CD8-positive, alpha-beta memory T cell (primary cell): ENCODE measurements around the gene CNTROB. TPM values are rescaled to one million over a fixed set of nuclear protein-coding genes. Genes with fewer than 3 reads are reported as not detected.

Source experiments
- CTCF ChIA-PET: fragments of 350-600 bp; sonication (Branson Sonifier 250); formaldehyde crosslinking; loops from one replicate; lab custom pipeline; 2021; ENCODE audit warnings: antibody characterized with exemption; lab: Charles Lee
- POLR2A ChIA-PET: fragments of 350-600 bp; sonication (Branson Sonifier 250); formaldehyde crosslinking; loops from one replicate; lab custom pipeline; 2021; ENCODE audit warnings: antibody characterized with exemption; lab: Charles Lee
- DNase-seq, 5 donors: peaks; one replicate each; pipeline versions ENCODE4 v3.0.0 to v3.0.0-alpha.2; 2020 to 2022; ENCODE audit warnings: mixed read lengths in 1 of 5
- H3K27ac ChIP-seq: one replicate; pipeline ENCODE4 v1.7.0; 2013; ENCODE audit warnings: low read depth, mild to moderate bottlenecking, low read length, moderate library complexity
- H3K27me3 ChIP-seq: 2 replicates; pipeline ENCODE4 v1.7.0; 2013; ENCODE audit warnings: low read length, mild to moderate bottlenecking; ENCODE audit not compliant: insufficient read depth, poor library complexity, severe bottlenecking
- H3K36me3 ChIP-seq: 2 replicates; pipeline ENCODE4 v1.7.0; 2013; ENCODE audit warnings: mild to moderate bottlenecking, low read length, moderate library complexity; ENCODE audit not compliant: insufficient read depth
- H3K4me1 ChIP-seq: 2 replicates; pipeline ENCODE4 v1.7.0; 2013; ENCODE audit warnings: mild to moderate bottlenecking, low read length, moderate library complexity; ENCODE audit not compliant: insufficient read depth
- H3K4me3 ChIP-seq: 2 replicates; pipeline ENCODE4 v1.7.0; 2013; ENCODE audit warnings: mild to moderate bottlenecking, low read length
- H3K9me3 ChIP-seq: 2 replicates; pipeline ENCODE4 v1.7.0; 2013; ENCODE audit warnings: mild to moderate bottlenecking, low read length
- H3K27ac Mint-ChIP-seq, 8 donors: one replicate each; pipeline ENCODE4 v1.8.0; 2020 to 2021; ENCODE audit warnings: mixed read lengths in 8 of 8, mild to moderate bottlenecking in 6 of 8, inconsistent platforms in 3 of 8, moderate library complexity in 3 of 8
- H3K27me3 Mint-ChIP-seq, 2 donors: one replicate each; pipeline ENCODE4 v1.8.0; 2020 to 2021; ENCODE audit warnings: mixed read lengths in 2 of 2, mild to moderate bottlenecking in 1 of 2, moderate library complexity in 1 of 2
- H3K36me3 Mint-ChIP-seq, 3 donors: one replicate each; pipeline ENCODE4 v1.8.0; 2020 to 2021; ENCODE audit warnings: mixed read lengths in 3 of 3, inconsistent platforms in 1 of 3, mild to moderate bottlenecking in 1 of 3
- H3K4me1 Mint-ChIP-seq, 3 donors: one replicate each; pipeline ENCODE4 v1.8.0; 2020 to 2021; ENCODE audit warnings: mixed read lengths in 3 of 3, inconsistent platforms in 1 of 3, mild to moderate bottlenecking in 1 of 3
- H3K4me3 Mint-ChIP-seq, 7 donors: one replicate each; pipeline ENCODE4 v1.8.0; 2020 to 2021; ENCODE audit warnings: mixed read lengths in 7 of 7, mild to moderate bottlenecking in 6 of 7, moderate library complexity in 4 of 7, inconsistent platforms in 2 of 7
- H3K9me3 Mint-ChIP-seq, 5 donors: one replicate each; pipeline ENCODE4 v1.8.0; 2020 to 2022; ENCODE audit warnings: mixed read lengths in 5 of 5, mild to moderate bottlenecking in 3 of 5, moderate library complexity in 2 of 5, inconsistent platforms in 1 of 5
- polyA plus RNA-seq: library from polyadenylated mRNA; unstranded; fragments of 300-500 nt; fragmentation: Illumina TruSeq; gene quantifications from one replicate; pipeline ENCODE4 v1.2.3, GENCODE V29; 2021
- total RNA-seq, 2 experiments: library from RNA; stranded (reverse); gene quantifications; one replicate each; pipeline ENCODE4 v1.2.3, GENCODE V29; 2021

Gene CNTROB, protein sequence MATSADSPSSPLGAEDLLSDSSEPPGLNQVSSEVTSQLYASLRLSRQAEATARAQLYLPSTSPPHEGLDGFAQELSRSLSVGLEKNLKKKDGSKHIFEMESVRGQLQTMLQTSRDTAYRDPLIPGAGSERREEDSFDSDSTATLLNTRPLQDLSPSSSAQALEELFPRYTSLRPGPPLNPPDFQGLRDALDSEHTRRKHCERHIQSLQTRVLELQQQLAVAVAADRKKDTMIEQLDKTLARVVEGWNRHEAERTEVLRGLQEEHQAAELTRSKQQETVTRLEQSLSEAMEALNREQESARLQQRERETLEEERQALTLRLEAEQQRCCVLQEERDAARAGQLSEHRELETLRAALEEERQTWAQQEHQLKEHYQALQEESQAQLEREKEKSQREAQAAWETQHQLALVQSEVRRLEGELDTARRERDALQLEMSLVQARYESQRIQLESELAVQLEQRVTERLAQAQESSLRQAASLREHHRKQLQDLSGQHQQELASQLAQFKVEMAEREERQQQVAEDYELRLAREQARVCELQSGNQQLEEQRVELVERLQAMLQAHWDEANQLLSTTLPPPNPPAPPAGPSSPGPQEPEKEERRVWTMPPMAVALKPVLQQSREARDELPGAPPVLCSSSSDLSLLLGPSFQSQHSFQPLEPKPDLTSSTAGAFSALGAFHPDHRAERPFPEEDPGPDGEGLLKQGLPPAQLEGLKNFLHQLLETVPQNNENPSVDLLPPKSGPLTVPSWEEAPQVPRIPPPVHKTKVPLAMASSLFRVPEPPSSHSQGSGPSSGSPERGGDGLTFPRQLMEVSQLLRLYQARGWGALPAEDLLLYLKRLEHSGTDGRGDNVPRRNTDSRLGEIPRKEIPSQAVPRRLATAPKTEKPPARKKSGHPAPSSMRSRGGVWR
- total RNA-seq (10 to 100 TPM; 44.3 to 46.8 TPM), polyA plus RNA-seq (12.0 TPM)

DNA sequence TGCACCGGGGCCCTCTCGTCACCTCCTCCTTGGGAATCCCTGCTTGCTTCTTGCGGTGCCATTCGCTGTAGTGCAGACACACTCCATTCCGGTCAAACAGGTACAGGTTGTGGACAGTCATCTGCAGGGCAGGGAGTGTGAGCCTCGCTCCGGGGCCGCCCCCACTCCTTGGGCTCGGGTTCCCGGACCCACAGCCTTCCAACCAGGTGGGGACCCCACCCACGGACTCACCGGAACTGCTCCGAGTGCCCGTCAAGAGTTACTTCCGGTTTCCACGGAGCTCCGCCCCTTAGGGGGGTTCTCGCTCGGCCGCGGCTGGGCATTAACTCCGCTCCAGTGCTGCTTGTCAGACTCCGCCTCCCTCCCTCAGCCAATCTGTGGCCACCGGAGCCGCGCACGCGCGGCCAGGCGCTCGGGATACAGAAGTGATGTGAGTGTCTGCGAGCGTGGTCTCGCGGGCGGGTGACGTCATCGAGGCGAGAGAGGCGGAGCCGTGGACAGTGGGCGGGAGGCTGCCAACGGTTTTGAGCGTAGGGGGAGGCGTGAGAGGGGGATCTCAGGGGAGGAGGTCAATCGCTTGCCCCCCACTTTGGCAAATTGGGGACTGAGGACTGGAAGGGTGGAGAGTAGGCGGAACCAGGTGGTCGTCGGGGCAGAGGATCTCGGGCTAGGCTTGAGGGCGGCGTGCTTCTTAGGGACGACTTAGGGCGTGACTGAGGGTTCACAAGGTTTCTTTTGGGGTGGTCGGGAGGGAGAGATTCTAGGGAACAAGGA lies at the start of gene CNTROB, which contains the start of gene TRAPPC1:
TSS of gene CNTROB (plus strand) at position 498 of the 774 bp plus-strand sequence. CDS start 874 bp downstream, outside the sequence.
TSS of gene TRAPPC1 (minus strand) at position 238 of the 774 bp plus-strand sequence. CDS start at position 121, 117 bp downstream.
- peak; percentile 99 to 100 (median 99) for DNase-seq
- Histone ChIP-seq H3K27ac (peak within 1 kb of the TSS; percentile 92), H3K36me3 (peaks cover 11% of the 10 kb centered on the region), H3K27me3 (no peaks in the 10 kb centered on the region), H3K9me3 (no peaks in the 10 kb centered on the region), H3K4me1 (peaks cover 34% of the 10 kb centered on the region), H3K4me3 (peak within 1 kb of the TSS; percentile 97)
- CTCF ChIA-PET: interaction anchor here (1.1 to 6.9 kb wide), 12 partner anchors 8 to 188 kb away, joined by 3 to 34 read pairs (median 4); partner anchors contain the start of gene RNF227
- Mint-ChIP-seq H3K27me3 (peaks cover 0 to 2% of the 10 kb centered on the region in 2 donors), H3K9me3 (no peaks in the 10 kb centered on the region), H3K4me1 (peaks cover 43 to 59% (median 54%) of the 10 kb centered on the region in 3 donors), H3K27ac (peak within 1 kb of the TSS; percentile 74 to 99 (median 98)), H3K4me3 (peak within 1 kb of the TSS; percentile 88 to 99 (median 96)), H3K36me3 (peaks cover 0 to 38% (median 8%) of the 10 kb centered on the region in 3 donors)
- POLR2A ChIA-PET: interaction anchor here (0.6 to 3.2 kb wide), 6 partner anchors 16 to 185 kb away, joined by 3 to 15 read pairs (median 4); partner anchors contain the start of genes NAA38 and RNF227

DNA sequence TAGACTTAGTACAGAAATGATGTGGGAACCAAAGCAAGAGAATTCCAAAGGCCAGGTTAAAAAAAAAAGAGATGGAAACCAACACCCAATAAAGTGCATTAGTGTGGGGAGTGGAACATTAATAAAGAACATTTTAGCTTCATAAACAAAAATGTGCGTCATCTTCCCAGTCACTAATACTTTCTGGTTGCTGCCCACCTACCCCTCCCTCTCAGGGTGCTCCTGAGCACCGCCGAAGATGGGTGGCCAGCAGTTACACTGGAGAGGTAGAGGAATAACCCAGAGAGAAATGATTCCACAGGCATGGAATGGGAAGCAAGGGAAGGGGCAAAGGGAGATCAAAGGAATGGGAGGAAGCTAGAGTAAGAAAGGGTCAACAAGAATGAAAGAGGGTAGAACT lies 49.4 kb upstream of the CNTROB start:
- Histone ChIP-seq H3K4me3 (no peak overlapping the region), H3K27ac (no peak overlapping the region), H3K4me1 (peaks cover 53% of the 10 kb centered on the region), H3K27me3 (no peaks in the 10 kb centered on the region), H3K9me3 (no peaks in the 10 kb centered on the region), H3K36me3 (peaks cover 4% of the 10 kb centered on the region)
- H3K4me1 Mint-ChIP-seq: peaks cover 4 to 11% (median 6%) of the 10 kb centered on the region in 3 donors
- ChIA-PET POLR2A (interaction anchor here (1.9 kb wide), 1 partner anchor 25 kb away, joined by 7 read pairs; the partner anchor contains the start of gene NAA38), CTCF (interaction anchor here (0.8 to 1.3 kb wide), 3 partner anchors 19 to 51 kb away, joined by 3 to 4 read pairs (median 3); no protein-coding TSS in a partner anchor)
- DNase-seq: no peak
- peaks cover 0 to 2% (median 0%) of the 10 kb centered on the region in 5 donors for H3K9me3 Mint-ChIP-seq
- no peak overlapping the region for H3K4me3 Mint-ChIP-seq
- H3K27ac Mint-ChIP-seq: no peak overlapping the region
- H3K27me3 Mint-ChIP-seq: peaks cover 0 to 3% of the 10 kb centered on the region in 2 donors
- H3K36me3 Mint-ChIP-seq: peaks cover 0 to 13% (median 0%) of the 10 kb centered on the region in 3 donors

DNA sequence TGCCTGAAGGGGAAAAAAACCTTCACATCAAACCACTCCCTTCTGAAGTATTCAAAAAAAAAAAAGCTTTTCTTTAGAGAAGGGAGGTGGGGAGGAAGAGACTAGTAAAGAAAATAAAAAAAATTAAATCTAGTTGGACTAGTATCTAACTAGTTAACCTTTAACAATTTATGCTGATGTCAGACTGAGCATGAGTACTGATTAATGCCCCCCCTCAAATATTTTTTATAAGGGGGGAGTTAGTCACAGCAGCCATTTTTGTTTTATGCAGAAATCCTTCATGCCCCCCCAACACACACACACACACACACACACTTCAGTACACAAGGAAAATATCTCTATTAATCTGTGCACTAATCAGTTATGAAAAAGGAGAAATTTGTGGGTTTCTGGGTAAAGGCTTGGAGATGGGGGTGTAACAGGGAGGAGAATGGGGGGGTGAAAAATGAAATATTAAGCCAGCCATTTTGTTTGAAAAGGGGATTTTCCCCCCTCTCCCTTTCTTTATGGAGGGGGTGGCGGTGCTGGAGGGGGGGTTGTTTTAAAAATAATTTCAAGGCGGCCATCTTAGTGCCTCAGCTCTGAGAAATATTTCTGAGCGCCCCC lies 48.1 kb upstream of the CNTROB start:
- H3K27ac Mint-ChIP-seq: peak overlapping the region in 6 of 8 donors; percentile 39 to 88 (median 80)
- ChIA-PET POLR2A (interaction anchor here (0.9 to 1.9 kb wide), 3 partner anchors 12 to 27 kb away, joined by 3 to 7 read pairs (median 4); partner anchors contain the start of gene NAA38), CTCF (interaction anchor here (0.6 to 1.3 kb wide), 3 partner anchors 21 to 52 kb away, joined by 3 to 4 read pairs (median 4); no protein-coding TSS in a partner anchor)
- Histone ChIP-seq H3K9me3 (no peaks in the 10 kb centered on the region), H3K27me3 (no peaks in the 10 kb centered on the region), H3K4me3 (peak overlapping the region; percentile 49), H3K27ac (no peak overlapping the region), H3K4me1 (peaks cover 62% of the 10 kb centered on the region), H3K36me3 (peaks cover 4% of the 10 kb centered on the region)
- DNase-seq: peak in 4 of 5 donors; percentile 16 to 57 (median 40)
- H3K4me1 Mint-ChIP-seq: peaks cover 4 to 11% (median 6%) of the 10 kb centered on the region in 3 donors
- peaks cover 0 to 2% (median 0%) of the 10 kb centered on the region in 5 donors for H3K9me3 Mint-ChIP-seq
- peaks cover 0 to 12% (median 0%) of the 10 kb centered on the region in 3 donors for H3K36me3 Mint-ChIP-seq
- H3K4me3 Mint-ChIP-seq: peak overlapping the region; percentile 67 to 88 (median 81)
- peaks cover 0 to 3% of the 10 kb centered on the region in 2 donors for H3K27me3 Mint-ChIP-seq

DNA sequence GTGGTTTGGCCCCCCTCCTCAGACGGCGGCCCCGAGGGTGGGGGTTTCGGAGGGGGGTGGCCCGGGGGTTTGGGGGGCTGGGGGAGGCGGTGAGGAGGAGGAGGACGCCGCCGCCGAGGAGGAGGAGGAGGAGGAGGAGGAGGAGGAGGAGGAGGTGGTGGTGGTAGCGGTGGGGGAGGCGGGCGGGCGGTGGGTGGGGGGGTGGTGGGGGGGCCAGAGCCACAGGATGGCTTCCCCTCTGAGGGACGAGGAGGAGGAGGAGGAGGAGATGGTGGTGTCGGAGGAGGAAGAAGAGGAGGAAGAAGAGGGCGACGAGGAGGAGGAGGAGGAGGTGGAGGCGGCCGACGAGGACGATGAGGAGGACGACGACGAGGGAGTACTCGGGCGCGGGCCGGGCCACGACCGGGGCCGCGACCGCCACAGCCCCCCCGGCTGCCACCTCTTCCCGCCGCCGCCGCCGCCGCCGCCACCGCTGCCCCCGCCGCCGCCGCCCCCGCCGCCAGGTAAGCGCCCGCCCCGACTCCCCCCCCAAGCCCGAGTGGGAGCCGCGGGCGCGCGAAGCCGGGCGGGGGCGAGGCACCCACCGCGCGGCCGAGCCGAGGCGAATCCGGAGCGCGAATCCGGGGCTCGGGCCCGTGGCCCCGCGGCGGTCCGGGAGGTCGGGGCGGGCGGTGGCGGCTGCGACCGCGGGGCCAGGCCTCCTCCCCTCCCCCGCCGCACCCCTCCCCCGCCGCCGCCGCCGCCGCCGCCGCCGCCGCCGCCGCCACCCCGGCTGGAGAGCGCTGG lies 47.2 kb upstream of the CNTROB start:
- no peaks in the 10 kb centered on the region for H3K27me3 ChIP-seq
- Mint-ChIP-seq H3K9me3 (peaks cover 0 to 2% (median 0%) of the 10 kb centered on the region in 5 donors), H3K36me3 (peaks cover 0 to 12% (median 0%) of the 10 kb centered on the region in 3 donors), H3K4me3 (peak overlapping the region; percentile 15 to 91 (median 80)), H3K27me3 (peaks cover 0 to 3% of the 10 kb centered on the region in 2 donors), H3K4me1 (peaks cover 4 to 16% (median 6%) of the 10 kb centered on the region in 3 donors), H3K27ac (peak overlapping the region in 4 of 8 donors; percentile 10 to 82 (median 60))
- peaks cover 70% of the 10 kb centered on the region for H3K4me1 ChIP-seq
- no peaks in the 10 kb centered on the region for H3K9me3 ChIP-seq
- ChIA-PET CTCF (interaction anchor here (1.5 to 1.9 kb wide), 2 partner anchors 15 to 28 kb away, joined by 5 to 6 read pairs; partner anchors contain the start of genes CYB5D1 and NAA38), POLR2A (interaction anchor here (0.6 to 1.9 kb wide), 6 partner anchors 15 to 50 kb away, joined by 4 to 11 read pairs (median 6); partner anchors contain the start of genes CYB5D1 and NAA38)
- H3K36me3 ChIP-seq: peaks cover 8% of the 10 kb centered on the region
- H3K4me3 ChIP-seq: no peak overlapping the region
- H3K27ac ChIP-seq: no peak overlapping the region
- peak; percentile 37 to 66 (median 45) for DNase-seq

DNA sequence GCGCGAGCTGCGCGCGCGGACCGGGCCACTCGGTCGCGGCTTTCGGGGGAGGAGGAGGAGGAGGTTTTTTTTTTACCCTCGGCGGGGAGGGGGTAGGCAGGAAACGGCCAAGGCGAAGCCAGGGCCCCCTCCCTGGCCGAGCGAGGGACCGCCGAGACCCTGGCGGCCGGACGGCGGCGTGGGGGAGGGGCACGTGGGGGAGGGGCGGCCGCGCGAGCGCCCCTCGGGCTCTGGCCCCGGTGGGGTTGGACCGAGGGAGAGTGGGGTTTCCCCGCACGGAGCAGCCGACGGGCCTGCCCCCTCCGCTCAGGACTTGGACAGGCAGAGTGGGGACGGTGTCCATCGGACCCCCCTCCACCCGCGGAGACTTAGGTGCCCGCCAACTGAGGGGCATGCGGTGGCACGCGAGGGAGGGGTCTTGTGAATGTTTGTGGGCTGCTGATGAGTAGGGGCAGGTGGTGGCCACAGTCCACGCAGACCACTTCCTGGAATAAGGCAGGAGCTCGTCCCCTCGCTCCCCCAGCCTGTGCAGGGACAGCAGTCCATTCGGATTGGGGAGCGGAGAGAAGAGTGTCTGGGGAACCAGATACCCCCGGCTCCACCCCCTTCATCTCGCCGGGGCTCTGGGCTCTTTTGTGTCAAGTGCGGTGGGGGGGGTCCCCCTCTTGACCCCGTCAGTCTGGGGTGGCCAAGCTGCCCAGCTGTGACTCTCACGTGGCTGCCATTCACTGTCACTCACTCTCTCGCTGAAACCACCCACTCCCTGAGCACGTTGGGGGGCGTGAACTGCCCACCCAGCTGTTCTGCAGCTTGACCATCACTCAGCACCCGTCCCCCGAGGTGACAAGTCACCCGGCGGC lies 46.4 kb upstream of the CNTROB start:
- H3K27me3 Mint-ChIP-seq: peaks cover 0 to 3% of the 10 kb centered on the region in 2 donors
- POLR2A ChIA-PET: interaction anchor here (0.6 to 1.8 kb wide), 7 partner anchors 22 to 51 kb away, joined by 3 to 11 read pairs (median 5); partner anchors contain the start of genes CNTROB, CYB5D1 and NAA38
- Histone ChIP-seq H3K4me1 (peaks cover 63% of the 10 kb centered on the region), H3K27ac (peak overlapping the region; percentile 79), H3K36me3 (peaks cover 16% of the 10 kb centered on the region), H3K4me3 (peak overlapping the region; percentile 85), H3K27me3 (no peaks in the 10 kb centered on the region), H3K9me3 (no peaks in the 10 kb centered on the region)
- peak; percentile 24 to 71 (median 38) for DNase-seq
- peaks cover 0 to 20% (median 3%) of the 10 kb centered on the region in 3 donors for H3K36me3 Mint-ChIP-seq
- H3K27ac Mint-ChIP-seq: peak overlapping the region in 1 of 8 donors; percentile 10
- peaks cover 0 to 2% (median 0%) of the 10 kb centered on the region in 5 donors for H3K9me3 Mint-ChIP-seq
- CTCF ChIA-PET: interaction anchor here (0.6 to 1.9 kb wide), 9 partner anchors 14 to 142 kb away, joined by 3 to 8 read pairs (median 4); partner anchors contain the start of genes CYB5D1 and NAA38
- H3K4me3 Mint-ChIP-seq: peak overlapping the region in 4 of 7 donors; percentile 37 to 57 (median 50)
- peaks cover 8 to 21% (median 11%) of the 10 kb centered on the region in 3 donors for H3K4me1 Mint-ChIP-seq
